HepG2 (cell line): ENCODE results near the gene MYH7. TPM values are rescaled to one million over a fixed set of nuclear protein-coding genes. Genes with fewer than 3 reads are reported as not detected.

Experiments
- ATAC-seq: fragments of 200-7000 bp; cut with Tn5 transposase; 3 replicates; pipeline ENCODE4 v1.9.1; 2020; ENCODE audit warnings: mild to moderate bottlenecking, moderate library complexity
- BruUV-seq: library from RNA; stranded (reverse); fragments of 400-500 nt; replicated peaks from 2 replicates; lab custom pipeline; 2021; lab: Mats Ljungman, UMichigan
- CTCF ChIA-PET: fragments of 300-600 bp; formaldehyde crosslinking; extraction: SDS; loops from one replicate; lab custom pipeline; 2021; ENCODE audit warnings: low total read pairs, inconsistent platforms, low intra/inter-chr PET ratio; lab: Yijun Ruan, JAX
- POLR2A ChIA-PET: fragments of 350-600 bp; sonication (Branson Sonifier 250); formaldehyde crosslinking; loops from one replicate; lab custom pipeline; 2020; ENCODE audit warnings: antibody characterized with exemption, inconsistent platforms; lab: Yijun Ruan, JAX
- DNase-seq: peaks from one replicate; pipeline ENCODE4 v3.0.0-alpha.2; 2015; ENCODE audit warnings: low spot score
- FAIRE-seq: peaks from 3 replicates; lab custom pipeline; 2011; peaks lifted over from hg19 to GRCh38; lab: Jason Lieb, UNC
- H2AFZ ChIP-seq: one replicate; pipeline ENCODE4 v1.6.1; 2011; ENCODE audit warnings: low read length, inconsistent platforms
- H3K27ac ChIP-seq: fragments of 300-600 bp; 3 replicates; pipeline ENCODE4 v1.8.0; 2011; ENCODE audit warnings: mixed run types, mild to moderate bottlenecking, mixed read lengths, low read length, inconsistent platforms; ENCODE audit not compliant: insufficient read depth; ENCODE audit errors: extremely low read length
- H3K27me3 ChIP-seq, 2 experiments: fragments of 200-600 bp in 1 of 2; 2 replicates in 1 of 2; 3 replicates in 1 of 2; pipeline versions ENCODE4 v1.6.0 to v1.8.0; 2011; ENCODE audit warnings: low read length in 2 of 2, mild to moderate bottlenecking in 2 of 2, moderate library complexity in 2 of 2, inconsistent platforms in 1 of 2; ENCODE audit not compliant: insufficient read depth in 2 of 2, control insufficient read depth in 1 of 2
- H3K36me3 ChIP-seq, 2 experiments: fragments of 200-600 bp in 1 of 2; replicated peaks in 1 of 2; 2 replicates in 1 of 2; 3 replicates in 1 of 2; pipeline versions ENCODE4 v1.5.1 to v1.8.0; 2011; ENCODE audit warnings: low read length in 2 of 2, inconsistent platforms in 1 of 2; ENCODE audit not compliant: insufficient read depth in 2 of 2, control insufficient read depth in 1 of 2
- H3K4me1 ChIP-seq: 2 replicates; pipeline ENCODE4 v1.5.1; 2012; ENCODE audit warnings: low read length, inconsistent platforms; ENCODE audit not compliant: insufficient read depth
- H3K4me2 ChIP-seq: 2 replicates; pipeline ENCODE4 v1.6.0; 2011; ENCODE audit warnings: low read depth, low read length, inconsistent platforms
- H3K4me3 ChIP-seq, 3 experiments: fragments of 200-600 bp in 1 of 3; sonication (generic), shearing (Covaris generic) in 1 of 3; replicated peaks in 1 of 3; 2 replicates each; pipeline ENCODE4 v1.5.1; 2011 to 2016; ENCODE audit warnings: low read length in 3 of 3, inconsistent platforms in 2 of 3, low read depth in 2 of 3, mild to moderate bottlenecking in 2 of 3, control low read depth in 1 of 3, mixed read lengths in 1 of 3; ENCODE audit not compliant: insufficient read depth in 1 of 3
- H3K79me2 ChIP-seq: one replicate; pipeline ENCODE4 v1.6.1; 2011; ENCODE audit warnings: low read length, inconsistent platforms; ENCODE audit not compliant: insufficient read depth
- H3K9ac ChIP-seq: 2 replicates; pipeline ENCODE4 v1.6.0; 2011; ENCODE audit warnings: mild to moderate bottlenecking, low read depth, low read length, inconsistent platforms; ENCODE audit not compliant: insufficient read depth
- H3K9me3 ChIP-seq: 2 replicates; pipeline ENCODE4 v1.5.1; 2012; ENCODE audit warnings: mild to moderate bottlenecking, low read length
- H4K20me1 ChIP-seq: 2 replicates; pipeline ENCODE4 v1.6.0; 2011; ENCODE audit warnings: inconsistent platforms, mild to moderate bottlenecking, low read length, moderate library complexity; ENCODE audit not compliant: insufficient read depth
- CTCF ChIP-seq: sonication (generic); formaldehyde crosslinking; IDR thresholded peaks from 2 replicates; pipeline ENCODE4 v1.5.0; 2020; ENCODE audit warnings: mild to moderate bottlenecking, missing genetic modification reagents, moderate library complexity
- FOXO1 ChIP-seq: sonication (generic); formaldehyde crosslinking; IDR thresholded peaks from 2 replicates; pipeline ENCODE4 v1.4.0; 2020; ENCODE audit warnings: missing genetic modification reagents
- HMGXB4 ChIP-seq, 2 experiments: sonication (generic) in 1 of 2; formaldehyde crosslinking in 1 of 2; IDR thresholded peaks; 2 replicates each; pipeline versions ENCODE4 v1.4.0 to v1.6.1; 2018 to 2020; ENCODE audit warnings: missing genetic modification reagents in 2 of 2, borderline replicate concordance in 1 of 2, low read depth in 1 of 2, mild to moderate bottlenecking in 1 of 2, missing biosample characterization in 1 of 2
- HOXA7 ChIP-seq: sonication (generic); formaldehyde crosslinking; IDR thresholded peaks from 2 replicates; pipeline ENCODE4 v1.8.1; 2022; ENCODE audit warnings: mild to moderate bottlenecking, missing genetic modification reagents, moderate library complexity
- IRF2 ChIP-seq: IDR thresholded peaks from 2 replicates; pipeline ENCODE4 v1.6.1; 2018; ENCODE audit warnings: missing genetic modification reagents, missing compliant biosample characterization
- JUNB ChIP-seq: sonication (generic); formaldehyde crosslinking; IDR thresholded peaks from 2 replicates; pipeline ENCODE4 v1.8.0; 2022; ENCODE audit warnings: missing genetic modification reagents, mild to moderate bottlenecking, borderline replicate concordance
- KDM4B ChIP-seq: sonication (generic); formaldehyde crosslinking; IDR thresholded peaks from 2 replicates; pipeline ENCODE4 v1.4.0; 2020; ENCODE audit warnings: missing genetic modification reagents
- MIER2 ChIP-seq: IDR thresholded peaks from 2 replicates; pipeline ENCODE4 v1.6.1; 2016; ENCODE audit warnings: missing biosample characterization, missing genetic modification reagents
- NFIC ChIP-seq: IDR thresholded peaks from 2 replicates; pipeline ENCODE4 v1.6.1; 2012; ENCODE audit warnings: mild to moderate bottlenecking, low read length, inconsistent platforms
- PCBP1 ChIP-seq: fragments of 200-400 bp; formaldehyde crosslinking; IDR thresholded peaks from 2 replicates; pipeline ENCODE4 v1.6.1; 2017; ENCODE audit warnings: mild to moderate bottlenecking, low read depth, low read length, borderline replicate concordance
- RAD21 ChIP-seq: fragments of 450-650 bp; formaldehyde crosslinking; IDR thresholded peaks from 2 replicates; pipeline ENCODE4 v1.5.0; 2020; ENCODE audit warnings: mild to moderate bottlenecking
- SMC3 ChIP-seq: IDR thresholded peaks from 2 replicates; pipeline ENCODE4 v1.6.1; 2011; ENCODE audit warnings: low read length, improper control_type of control experiment
- SP2 ChIP-seq: sonication (generic); formaldehyde crosslinking; IDR thresholded peaks from 2 replicates; pipeline ENCODE4 v1.5.1; 2020; ENCODE audit warnings: mild to moderate bottlenecking, missing genetic modification reagents
- SP4 ChIP-seq: sonication (generic); formaldehyde crosslinking; IDR thresholded peaks from 2 replicates; pipeline ENCODE4 v1.8.1; 2023; ENCODE audit warnings: mild to moderate bottlenecking, missing genetic modification reagents
- TEAD3 ChIP-seq: optimal IDR thresholded peaks from 2 replicates; pipeline ENCODE3; 2016; ENCODE audit warnings: borderline replicate concordance
- ZIK1 ChIP-seq: sonication (generic); formaldehyde crosslinking; IDR thresholded peaks from 2 replicates; pipeline ENCODE4 v1.5.0; 2020; ENCODE audit warnings: mild to moderate bottlenecking, low read depth, missing genetic modification reagents, borderline replicate concordance
- ZNF234 ChIP-seq: sonication (generic); formaldehyde crosslinking; conservative IDR thresholded peaks from 2 replicates; pipeline ENCODE4 v1.5.1; 2020; ENCODE audit warnings: mild to moderate bottlenecking, missing genetic modification reagents
- ZNF235 ChIP-seq: sonication (generic); formaldehyde crosslinking; IDR thresholded peaks from 2 replicates; pipeline ENCODE4 v1.8.1; 2023; ENCODE audit warnings: mild to moderate bottlenecking, missing genetic modification reagents, borderline replicate concordance
- ZNF33B ChIP-seq: sonication (generic); formaldehyde crosslinking; IDR thresholded peaks from 2 replicates; pipeline ENCODE4 v1.5.1; 2020; ENCODE audit warnings: mild to moderate bottlenecking, missing genetic modification reagents
- ZNF572 ChIP-seq: sonication (generic); formaldehyde crosslinking; IDR thresholded peaks from 2 replicates; pipeline ENCODE4 v1.5.1; 2020; ENCODE audit warnings: mild to moderate bottlenecking, missing genetic modification reagents
- ZNF619 ChIP-seq: sonication (generic); formaldehyde crosslinking; IDR thresholded peaks from 2 replicates; pipeline ENCODE4 v1.4.0; 2020; ENCODE audit warnings: mild to moderate bottlenecking, missing genetic modification reagents
- WGBS: methylation state at CpG from one replicate; pipeline ENCODE4 v1.1.6; 2017; ENCODE audit warnings: low lambda C conversion rate; 5-methylcytosine and 5-hydroxymethylcytosine counted together
- in situ Hi-C: cut with HindIII; loops from 2 replicates; pipeline ENCODE4 v1.10.0; 2017; ENCODE audit warnings: low pct_unique_long_range_greater_than_20kb; ENCODE audit not compliant: extremely low pct_ligation_motif_present
- intact Hi-C: fragments of 100-400 bp; cut with micrococcal nuclease; formaldehyde crosslinking; loops from one replicate; pipeline ENCODE4 v1.10.0; 2022; ENCODE audit not compliant: unreplicated experiment
- polyA plus RNA-seq, 8 experiments: library from polyadenylated mRNA; depleted of rRNA in 3 of 8; stranded (reverse) in 7 of 8; unstranded in 1 of 8; fragments of >200 nt; fragmentation: Illumina TruSeq in 4 of 8; extraction: Trizol in 4 of 8; gene quantifications; 2 replicates each; pipeline versions ENCODE4 v1.2.1 to v1.2.3, GENCODE V29; 2011 to 2016; ENCODE audit warnings: low read depth in 4 of 8, missing spikeins in 1 of 8, mixed read lengths in 1 of 8; ENCODE audit not compliant: insufficient read depth in 1 of 8
- total RNA-seq, 5 experiments: library from RNA; depleted of rRNA; stranded (reverse); fragments of >200 nt; fragmentation: Illumina TruSeq; extraction: Trizol; gene quantifications; 2 replicates each; pipeline ENCODE4 v1.2.3, GENCODE V29; 2016; ENCODE audit warnings: low read depth in 1 of 5

The MYH7 gene
- total and polyA plus RNA-seq, 2 of the 13 experiments (the other 11 are each of a cell fraction or from before 2014, with no cell fraction given), result 0.04 TPM; not detected in 1

- H3K4me3 ChIP-seq, result no peak overlapping the region
- TF ChIP-seq ZNF235 (CRISPR knock-in tag) (no peak), SMC3 (peak; percentile 34; the same call in 1 of the 2 replicates), JUNB (CRISPR knock-in tag) (0 out of 2 replicates have a peak, but pooled peaks have one; percentile 58), ZNF234 (0 out of 2 replicates have a peak, but pooled peaks have one; percentile 31), KDM4B (CRISPR knock-in tag) (no peak), PCBP1 (0 out of 2 replicates have a peak, but pooled peaks have one; percentile 76), TEAD3 (CRISPR knock-in tag) (peak; percentile 38), ZNF33B (peak; percentile 54; the same call in 1 of the 2 replicates), NFIC (no peak), CTCF (CRISPR knock-in tag) (peak; percentile 84), IRF2 (CRISPR knock-in tag) (0 out of 2 replicates have a peak, but pooled peaks have one; percentile 30), HMGXB4 (CRISPR knock-in tag; IDR thresholded peaks at IDR 0.05; ENCODE audit: borderline replicate concordance in 1 of 2, low read depth in 1 of 2) (peak in 1 of 2 experiments; percentile 17; a peak in 1 of 4 replicates), RAD21 (peak; percentile 80), MIER2 (CRISPR knock-in tag) (0 out of 2 replicates have a peak, but pooled peaks have one; percentile 34), ZNF572 (peak; percentile 86), SP2 (CRISPR knock-in tag) (0 out of 2 replicates have a peak, but pooled peaks have one; percentile 21), ZIK1 (no peak), HOXA7 (CRISPR knock-in tag) (0 out of 2 replicates have a peak, but pooled peaks have one; percentile 33), ZNF619 (CRISPR knock-in tag) (0 out of 2 replicates have a peak, but pooled peaks have one; percentile 44), FOXO1 (CRISPR knock-in tag) (peak; percentile 40; the same call in 1 of the 2 replicates), SP4 (CRISPR knock-in tag) (0 out of 2 replicates have a peak, but pooled peaks have one; percentile 33)
Measured at GRCh38 chr14:23483236-23483854, 47.9 kb upstream of the MYH7 start.

More at GRCh38 chr14:23483236-23483854, 47.9 kb upstream of the MYH7 start:
- CTCF ChIA-PET, result interaction anchor here (3.5 to 9.7 kb wide), 2 partner anchors 57 to 77 kb away, joined by 17 to 275 read pairs; partner anchors contain the start of gene THTPA
- no peak for FAIRE-seq
- Histone ChIP-seq H2AFZ (no peak overlapping the region), H3K27me3 (no peaks in the 10 kb centered on the region), H3K36me3 (peaks cover 33 to 72% of the 10 kb centered on the region in 2 experiments), H3K79me2 (no peaks in the 10 kb centered on the region), H4K20me1 (peaks cover 6% of the 10 kb centered on the region; the same call in 1 of the 2 replicates), H3K4me1 (peaks cover 6% of the 10 kb centered on the region), H3K4me2 (no peak overlapping the region), H3K27ac (no peak overlapping the region), H3K9ac (no peak overlapping the region), H3K9me3 (no peaks in the 10 kb centered on the region)
- POLR2A ChIA-PET, result interaction anchor here (0.8 kb wide), 1 partner anchor 72 kb away, joined by 3 read pairs; no protein-coding TSS in a partner anchor
- in situ Hi-C loops, result loop anchor here (5.0 kb wide), 1 partner anchor 74 kb away; the partner anchor contains the start of gene THTPA
- intact Hi-C loops, result loop anchor here (1.0 kb wide), 2 partner anchors 56 to 79 kb away; no protein-coding TSS in a partner anchor
- BruUV-seq, result no TSS peak
- peak; percentile 69 for DNase-seq
- ATAC-seq, result peak; percentile 96
- 67% methylated on average over 9 of the region's 9 CpGs for WGBS
